DMS79 treated with DMSO at 0.1 percent for 48 hours (cell line): Measurements from ENCODE around the gene HINFP.

ENCODE experiments used
- DNase-seq: peaks from one replicate; lab custom pipeline; 2025; lab: John Stamatoyannopoulos, UW

HINFP gene, protein sequence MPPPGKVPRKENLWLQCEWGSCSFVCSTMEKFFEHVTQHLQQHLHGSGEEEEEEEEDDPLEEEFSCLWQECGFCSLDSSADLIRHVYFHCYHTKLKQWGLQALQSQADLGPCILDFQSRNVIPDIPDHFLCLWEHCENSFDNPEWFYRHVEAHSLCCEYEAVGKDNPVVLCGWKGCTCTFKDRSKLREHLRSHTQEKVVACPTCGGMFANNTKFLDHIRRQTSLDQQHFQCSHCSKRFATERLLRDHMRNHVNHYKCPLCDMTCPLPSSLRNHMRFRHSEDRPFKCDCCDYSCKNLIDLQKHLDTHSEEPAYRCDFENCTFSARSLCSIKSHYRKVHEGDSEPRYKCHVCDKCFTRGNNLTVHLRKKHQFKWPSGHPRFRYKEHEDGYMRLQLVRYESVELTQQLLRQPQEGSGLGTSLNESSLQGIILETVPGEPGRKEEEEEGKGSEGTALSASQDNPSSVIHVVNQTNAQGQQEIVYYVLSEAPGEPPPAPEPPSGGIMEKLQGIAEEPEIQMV

GRCh38 chr11:119121008-119121810, at the start of gene HINFP:
Gene HINFP (plus strand): TSS chr11:119121580. CDS start chr11:119126945, 5,365 bp downstream.
- peak; percentile 99 for DNase-seq

DNA sequence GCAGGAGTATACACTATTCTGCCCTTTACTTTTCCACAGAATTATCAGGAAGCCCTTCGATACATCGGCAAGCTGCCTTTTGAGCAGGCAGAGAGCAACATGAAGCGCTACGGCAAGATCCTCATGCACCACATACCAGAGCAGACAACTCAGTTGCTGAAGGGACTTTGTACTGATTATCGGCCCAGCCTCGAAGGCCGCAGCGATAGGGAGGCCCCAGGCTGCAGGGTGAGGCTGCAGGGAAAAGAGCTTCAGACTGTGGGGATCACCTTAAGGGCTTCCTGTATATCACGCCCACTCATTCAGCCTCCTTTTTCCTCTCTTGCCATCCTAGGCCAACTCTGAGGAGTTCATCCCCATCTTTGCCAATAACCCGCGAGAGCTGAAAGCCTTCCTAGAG, 43.5 kb upstream of the HINFP start:
- no peak for DNase-seq

GRCh38 chr11:119078675-119079420, 42.5 kb upstream of the HINFP start:
- DNase-seq, result no peak

GRCh38 chr11:119081682-119082260, 39.6 kb upstream of the HINFP start:
- no peak for DNase-seq

DNA sequence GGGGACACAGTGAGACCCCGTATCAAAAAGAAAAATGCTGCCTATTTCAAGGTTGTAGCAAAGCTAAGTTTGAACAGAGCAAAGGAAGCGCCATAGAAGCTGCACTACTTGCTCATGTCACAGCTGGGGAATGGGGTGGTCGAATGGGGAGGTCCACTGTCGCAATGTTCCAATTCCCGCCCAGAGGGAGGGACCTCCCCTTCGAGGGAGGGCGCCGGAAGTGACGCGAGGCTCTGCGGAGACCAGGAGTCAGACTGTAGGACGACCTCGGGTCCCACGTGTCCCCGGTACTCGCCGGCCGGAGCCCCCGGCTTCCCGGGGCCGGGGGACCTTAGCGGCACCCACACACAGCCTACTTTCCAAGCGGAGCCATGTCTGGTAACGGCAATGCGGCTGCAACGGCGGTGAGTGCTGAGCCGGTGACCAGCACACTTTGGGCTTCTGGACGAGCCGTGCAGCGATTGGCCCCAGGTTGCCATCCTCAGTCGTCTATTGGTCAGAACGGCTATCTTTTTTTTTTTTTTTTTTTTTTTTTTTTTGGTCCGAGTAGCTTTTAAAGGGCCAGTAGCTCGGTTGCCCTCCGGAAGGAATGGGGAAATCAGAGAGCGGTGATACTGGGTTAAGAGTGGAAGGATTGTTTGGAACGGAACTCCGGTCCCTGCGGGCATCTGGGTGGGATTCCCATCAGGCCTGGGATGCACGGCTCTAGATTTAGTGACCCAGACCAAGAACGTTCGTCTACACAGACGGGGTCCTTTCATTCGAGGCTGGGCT, 36.5 kb upstream of the HINFP start, which contains the start of gene HMBS:
Gene HMBS (plus strand): TSS at position 219 of the 774 bp plus-strand sequence. CDS start 153 bp downstream, at position 372.
- peak; percentile 98 for DNase-seq

- no peak for DNase-seq
Observed at GRCh38 chr11:119085437-119085847, 35.9 kb upstream of the HINFP start.

- DNase-seq, result no peak
Observed at GRCh38 chr11:119087123-119087522, 34.3 kb upstream of the HINFP start.

- DNase-seq, result no peak
Observed at GRCh38 chr11:119087747-119088241, 33.6 kb upstream of the HINFP start.

DNA sequence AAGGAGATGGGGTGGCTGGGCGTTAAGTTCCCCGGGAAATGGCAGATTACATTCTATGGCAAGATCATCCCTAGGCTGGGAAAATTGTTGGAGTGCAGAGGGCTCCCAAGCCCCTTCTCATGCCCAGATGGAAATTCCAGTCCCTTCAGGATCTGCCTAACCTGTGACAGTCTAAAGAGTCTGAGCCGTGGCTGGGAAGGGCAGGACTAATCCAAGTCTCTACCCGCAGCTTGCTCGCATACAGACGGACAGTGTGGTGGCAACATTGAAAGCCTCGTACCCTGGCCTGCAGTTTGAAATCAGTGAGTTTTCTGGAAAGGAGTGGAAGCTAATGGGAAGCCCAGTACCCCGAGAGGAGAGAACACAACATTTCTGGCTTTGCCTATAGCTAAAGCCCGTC, 33.0 kb upstream of the HINFP start:
- no peak for DNase-seq

- peak; percentile 21 for DNase-seq
Observed at GRCh38 chr11:119089319-119089718, 32.1 kb upstream of the HINFP start.

GRCh38 chr11:119091178-119091577, 30.2 kb upstream of the HINFP start:
- DNase-seq, result no peak

GRCh38 chr11:119091966-119092879, 29.2 kb upstream of the HINFP start:
- DNase-seq, result peak; percentile 59

GRCh38 chr11:119092880-119093842, 28.2 kb upstream of the HINFP start:
- peak; percentile 18 for DNase-seq

GRCh38 chr11:119093942-119094815, 27.2 kb upstream of the HINFP start:
- no peak for DNase-seq

GRCh38 chr11:119094816-119095065, 26.6 kb upstream of the HINFP start:
- DNase-seq, result no peak

DNA sequence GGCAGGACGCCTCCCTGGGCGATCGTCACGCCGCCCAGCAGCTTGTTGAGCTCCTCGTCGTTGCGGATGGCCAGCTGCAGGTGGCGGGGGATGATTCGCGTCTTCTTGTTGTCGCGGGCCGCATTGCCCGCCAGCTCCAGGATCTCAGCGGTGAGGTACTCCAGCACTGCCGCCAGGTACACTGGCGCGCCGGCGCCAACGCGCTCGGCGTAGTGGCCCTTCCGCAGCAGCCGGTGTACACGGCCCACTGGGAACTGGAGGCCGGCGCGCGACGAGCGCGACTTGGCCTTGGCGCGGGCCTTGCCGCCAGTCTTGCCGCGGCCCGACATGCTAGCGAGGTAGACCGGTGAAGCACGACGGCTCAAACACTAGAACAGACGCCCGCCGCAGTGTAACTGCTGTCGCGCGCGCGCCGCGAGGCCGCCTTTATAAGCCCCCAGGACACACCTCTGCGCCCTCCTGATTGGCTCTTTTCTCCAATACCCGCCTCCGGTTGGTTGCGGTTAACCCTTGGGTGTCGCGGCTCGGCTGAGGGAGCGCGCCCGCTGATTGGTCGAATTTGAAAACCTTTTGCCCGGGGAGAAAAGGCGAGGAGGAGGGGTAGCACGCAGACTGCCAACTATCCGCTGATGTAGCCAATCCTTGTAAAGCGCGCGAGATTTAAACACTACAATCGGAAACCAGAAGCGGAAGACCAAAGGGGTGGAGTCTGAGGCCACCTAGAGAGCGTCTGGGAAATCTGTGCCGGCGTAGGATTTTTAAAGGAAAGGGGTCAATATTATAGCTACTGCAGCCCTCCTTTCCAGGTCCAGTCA, 26.1 kb upstream of the HINFP start:
- DNase-seq, result peak; percentile 100

DNA sequence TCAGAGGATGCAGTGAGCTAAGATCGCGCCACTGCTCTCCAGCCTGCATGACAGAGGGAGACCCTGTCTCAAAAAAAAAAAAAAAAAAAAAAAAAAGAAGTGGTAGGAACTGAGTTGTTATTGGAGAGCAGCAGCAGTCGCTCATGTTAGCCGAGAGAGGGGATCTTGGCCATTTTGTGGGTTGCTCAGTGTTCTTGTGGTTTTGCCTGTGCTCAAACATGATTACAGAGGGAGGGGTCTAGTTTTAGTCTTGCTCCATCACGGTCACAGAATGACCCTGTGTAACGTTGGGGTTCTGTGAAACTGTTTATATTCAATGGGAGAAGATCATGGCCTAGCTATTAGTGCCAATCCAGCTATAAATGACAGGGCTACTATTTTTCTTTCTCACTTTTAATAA, 21.7 kb upstream of the HINFP start:
- no peak for DNase-seq
